Endodermal cell (in vitro differentiated cells): Measurements from ENCODE around the gene ABCC1. TPM values are rescaled to one million over a fixed set of nuclear protein-coding genes. Genes with fewer than 3 reads are reported as not detected.

Experiments used
- DNase-seq: peaks from one replicate; pipeline ENCODE4 v3.0.0-alpha.2; 2017
- H3K27ac ChIP-seq: 2 replicates; pipeline ENCODE4 v1.5.1; 2013; ENCODE audit warnings: mild to moderate bottlenecking, low read depth, low read length, moderate library complexity
- H3K27me3 ChIP-seq: 2 replicates; pipeline ENCODE4 v1.6.1; 2013; ENCODE audit warnings: mild to moderate bottlenecking, low read length, moderate library complexity; ENCODE audit not compliant: insufficient read depth, control insufficient read depth, poor library complexity, severe bottlenecking
- H3K36me3 ChIP-seq: 2 replicates; pipeline ENCODE4 v1.7.0; 2013; ENCODE audit warnings: mild to moderate bottlenecking, low read length, moderate library complexity; ENCODE audit not compliant: control insufficient read depth, insufficient read depth
- H3K4me1 ChIP-seq: one replicate; pipeline ENCODE4 v1.7.0; 2013; ENCODE audit warnings: low read length; ENCODE audit not compliant: control insufficient read depth, insufficient read depth
- H3K4me3 ChIP-seq: 2 replicates; pipeline ENCODE4 v1.5.1; 2013; ENCODE audit warnings: mild to moderate bottlenecking, low read length, moderate library complexity
- H3K9ac ChIP-seq: 2 replicates; pipeline ENCODE4 v1.6.1; 2013; ENCODE audit warnings: mild to moderate bottlenecking, low read length, moderate library complexity; ENCODE audit not compliant: poor library complexity, severe bottlenecking; ENCODE audit errors: extremely low read depth
- H3K9me3 ChIP-seq: 2 replicates; pipeline ENCODE4 v1.6.1; 2013; ENCODE audit warnings: mild to moderate bottlenecking, low read length, moderate library complexity; ENCODE audit not compliant: control insufficient read depth
- H3K27ac Mint-ChIP-seq: 2 replicates; pipeline ENCODE4 v1.8.0; 2020; ENCODE audit warnings: mixed read lengths
- H3K27me3 Mint-ChIP-seq: 2 replicates; pipeline ENCODE4 v1.8.0; 2021; ENCODE audit warnings: mild to moderate bottlenecking, mixed read lengths; ENCODE audit not compliant: insufficient read depth
- H3K36me3 Mint-ChIP-seq: 2 replicates; pipeline ENCODE4 v1.8.0; 2020; ENCODE audit warnings: low read depth, mixed read lengths
- H3K4me1 Mint-ChIP-seq: 2 replicates; pipeline ENCODE4 v1.8.0; 2020; ENCODE audit warnings: mixed read lengths
- H3K4me3 Mint-ChIP-seq: 2 replicates; pipeline ENCODE4 v1.8.0; 2020; ENCODE audit warnings: mild to moderate bottlenecking, moderate library complexity, mixed read lengths
- H3K9me3 Mint-ChIP-seq: 2 replicates; pipeline ENCODE4 v1.8.0; 2020; ENCODE audit warnings: mild to moderate bottlenecking, mixed read lengths
- CTCF ChIP-seq: fragments of 200-600 bp; sonication (generic); conservative IDR thresholded peaks from 2 replicates; pipeline ENCODE4 v1.5.0; 2021; ENCODE audit warnings: antibody characterized with exemption, mild to moderate bottlenecking
- WGBS, 2 experiments: methylation state at CpG; one replicate each; pipeline versions ENCODE4 v1.1.5 to v1.1.7; 2013; ENCODE audit warnings: missing lambda C conversion rate in 2 of 2, mixed read lengths in 1 of 2; ENCODE audit not compliant: insufficient coverage in 1 of 2, insufficient read length in 1 of 2; 5-methylcytosine and 5-hydroxymethylcytosine counted together
- total RNA-seq, 2 donors: library from RNA; stranded (reverse); fragmentation: NEBNext Ultra II Directional in 1 of 2; extraction: Animal tissue kit (Norgen Biotek cat#: 25700) in 1 of 2; gene quantifications; 2 replicates in 1 of 2; 3 replicates in 1 of 2; pipeline ENCODE4 v1.2.1, GENCODE V29; 2021

The ABCC1 gene
- total RNA-seq, 2 donors from 2014 or later = 47.1 to 51.2 TPM

GRCh38 chr16:16022683-16023064 is 73.3 kb downstream of the ABCC1 start:
- no peak for TF ChIP-seq CTCF
- H3K27ac ChIP-seq = no peak overlapping the region
- no peak overlapping the region for H3K9ac ChIP-seq
- 92 to 94% methylated on average over 3 to 4 of the region's 5 CpGs for WGBS, 2 experiments
- peaks cover 9% of the 10 kb centered on the region for H3K4me1 ChIP-seq
- H3K9me3 ChIP-seq = no peaks in the 10 kb centered on the region
- H3K36me3 ChIP-seq = peaks cover 18% of the 10 kb centered on the region
- no peak overlapping the region for H3K4me3 ChIP-seq
- Mint-ChIP-seq H3K4me3 (no peak overlapping the region), H3K4me1 (peaks cover 7% of the 10 kb centered on the region), H3K27me3 (no peaks in the 10 kb centered on the region), H3K9me3 (no peaks in the 10 kb centered on the region), H3K27ac (peak overlapping the region; percentile 75), H3K36me3 (peaks cover 34% of the 10 kb centered on the region)
- no peak for DNase-seq
- H3K27me3 ChIP-seq = no peaks in the 10 kb centered on the region

GRCh38 chr16:16025214-16025968 is 76.0 kb downstream of the ABCC1 start:
- H3K27ac Mint-ChIP-seq = no peak overlapping the region
- Histone ChIP-seq H3K36me3 (peaks cover 8% of the 10 kb centered on the region), H3K27ac (no peak overlapping the region), H3K27me3 (no peaks in the 10 kb centered on the region), H3K9me3 (no peaks in the 10 kb centered on the region), H3K4me1 (peaks cover 9% of the 10 kb centered on the region), H3K9ac (no peak overlapping the region), H3K4me3 (no peak overlapping the region)
- TF ChIP-seq CTCF = no peak
- WGBS, 2 experiments = 90 to 91% methylated on average over 11 of the region's 11 CpGs
- H3K4me1 Mint-ChIP-seq = peaks cover 15% of the 10 kb centered on the region
- no peaks in the 10 kb centered on the region for H3K9me3 Mint-ChIP-seq
- no peak for DNase-seq
- peaks cover 15% of the 10 kb centered on the region for H3K36me3 Mint-ChIP-seq
- no peaks in the 10 kb centered on the region for H3K27me3 Mint-ChIP-seq
- H3K4me3 Mint-ChIP-seq = no peak overlapping the region

GRCh38 chr16:16027728-16028310 is 78.4 kb downstream of the ABCC1 start:
- no peak for TF ChIP-seq CTCF
- H3K4me1 ChIP-seq = no peaks in the 10 kb centered on the region
- Mint-ChIP-seq H3K4me3 (no peak overlapping the region), H3K36me3 (peaks cover 23% of the 10 kb centered on the region), H3K27me3 (no peaks in the 10 kb centered on the region), H3K4me1 (peaks cover 8% of the 10 kb centered on the region), H3K9me3 (no peaks in the 10 kb centered on the region), H3K27ac (peak overlapping the region; percentile 72)
- peaks cover 7% of the 10 kb centered on the region for H3K36me3 ChIP-seq
- H3K4me3 ChIP-seq = no peak overlapping the region
- no peaks in the 10 kb centered on the region for H3K27me3 ChIP-seq
- 59 to 76% methylated on average over 5 to 11 of the region's 11 CpGs for WGBS, 2 experiments
- no peak for DNase-seq
- peak overlapping the region; percentile 40 for H3K27ac ChIP-seq
- no peaks in the 10 kb centered on the region for H3K9me3 ChIP-seq
- peak overlapping the region; percentile 20 for H3K9ac ChIP-seq
